Activated T-helper 1 cell treated with anti-CD3 and anti-CD28 coated beads, Interleukin-2, amount 50 U/mL, for 16 hours (primary cell): ENCODE results near the gene RASGRF2.

Source experiments
- DNase-seq, 2 donors: peaks; one replicate each; pipeline ENCODE4 v3.0.0-alpha.2; 2020; ENCODE audit warnings: low read depth in 1 of 2, low spot score in 1 of 2

Gene RASGRF2

DNA sequence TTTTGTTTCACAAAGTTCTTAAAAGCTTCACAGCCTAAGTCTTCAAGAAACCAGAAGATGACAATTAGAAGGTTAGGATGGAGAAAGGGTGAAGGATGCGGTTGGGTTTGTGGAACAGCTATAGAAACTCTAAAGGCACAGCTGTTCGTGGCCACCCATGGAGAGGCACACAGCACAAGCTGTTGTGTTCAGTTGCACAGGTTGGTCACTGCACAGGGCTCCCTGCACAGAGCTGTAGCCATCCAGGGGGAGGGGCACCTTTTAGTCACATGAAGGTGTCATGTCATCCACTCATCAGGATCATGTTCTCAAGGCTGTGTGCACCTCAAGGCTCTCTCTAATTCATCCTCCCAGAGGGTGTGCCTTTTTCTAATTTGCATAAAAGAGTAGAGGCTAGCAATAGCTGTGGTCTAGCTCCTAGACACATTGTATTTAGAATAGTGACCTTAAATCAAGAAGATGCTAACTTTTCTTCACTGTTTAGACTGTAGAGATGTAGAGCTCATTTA lies 5.0 kb upstream of the RASGRF2 start:
- no peak for DNase-seq

DNA sequence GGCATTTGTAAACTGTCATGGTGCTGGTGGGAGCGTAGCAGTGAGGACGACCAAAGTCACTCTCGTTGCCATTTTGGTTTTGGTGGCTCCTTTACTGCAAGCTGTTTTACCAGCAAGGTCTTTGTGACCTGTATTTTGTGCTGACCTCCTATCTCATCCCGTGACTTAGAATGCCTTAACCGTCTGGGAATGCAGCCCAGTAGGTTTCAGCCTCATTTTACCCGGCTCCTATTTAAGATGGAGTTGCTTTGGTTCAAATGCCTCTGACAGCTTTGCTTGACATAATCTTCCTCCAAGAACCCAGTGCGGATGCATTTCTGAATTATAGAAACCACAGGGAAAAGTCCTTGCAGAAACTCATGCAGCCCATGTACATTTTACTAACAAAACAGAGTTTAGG lies 3.9 kb upstream of the RASGRF2 start:
- no peak for DNase-seq

DNA sequence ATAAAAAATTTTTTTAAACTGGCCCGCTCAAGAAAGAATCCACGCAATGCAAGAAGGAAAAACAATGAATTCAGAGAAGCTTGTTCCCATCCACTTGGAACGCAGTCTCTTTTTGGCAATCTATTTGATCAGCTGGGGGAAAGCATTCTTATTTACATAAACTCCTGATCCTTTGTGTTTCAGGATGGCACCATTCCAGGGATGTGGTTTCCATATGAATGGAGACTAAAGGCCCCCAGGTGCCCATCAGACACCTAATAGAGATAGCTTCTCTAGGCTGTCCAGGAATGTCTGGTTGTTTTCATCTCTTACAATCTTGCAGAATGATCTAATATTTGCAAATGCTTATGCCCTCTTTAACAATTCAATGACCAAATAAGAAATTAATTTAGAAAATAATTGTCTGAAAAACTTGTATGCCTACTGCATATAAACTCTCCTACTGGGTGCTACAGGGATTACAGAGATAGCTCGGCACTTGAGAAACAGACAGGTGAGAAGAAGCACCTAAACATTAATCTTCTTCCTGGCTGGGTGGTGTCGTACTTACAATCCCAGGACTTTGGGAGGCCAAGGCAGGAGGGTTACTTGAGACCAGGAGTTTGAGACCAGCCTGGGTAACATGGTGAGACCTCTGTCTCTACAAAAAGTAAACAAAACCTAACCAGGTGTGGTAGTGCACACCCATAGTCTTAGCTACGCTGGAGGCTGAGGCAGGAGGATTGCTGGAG lies 3.0 kb upstream of the RASGRF2 start:
- no peak for DNase-seq

DNA sequence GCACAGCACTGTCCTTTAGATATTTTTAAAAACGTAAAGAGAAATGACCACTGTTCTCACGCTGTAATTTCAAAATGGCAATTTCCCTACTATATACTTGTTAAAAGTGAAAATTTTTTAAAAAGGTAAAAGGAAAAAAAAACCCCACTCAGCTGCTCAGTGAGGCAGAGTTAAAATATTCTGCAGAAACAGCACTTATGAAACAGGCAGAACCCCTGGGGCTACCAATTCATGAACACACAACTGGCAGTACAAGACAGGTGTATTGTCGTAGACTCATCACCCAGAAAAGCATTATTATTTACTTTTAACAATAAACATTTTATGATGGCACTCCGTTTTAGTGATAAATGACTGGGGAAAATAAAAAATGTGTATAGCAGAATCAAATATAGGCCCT lies 1.5 kb upstream of the RASGRF2 start:
- DNase-seq: no peak

DNA sequence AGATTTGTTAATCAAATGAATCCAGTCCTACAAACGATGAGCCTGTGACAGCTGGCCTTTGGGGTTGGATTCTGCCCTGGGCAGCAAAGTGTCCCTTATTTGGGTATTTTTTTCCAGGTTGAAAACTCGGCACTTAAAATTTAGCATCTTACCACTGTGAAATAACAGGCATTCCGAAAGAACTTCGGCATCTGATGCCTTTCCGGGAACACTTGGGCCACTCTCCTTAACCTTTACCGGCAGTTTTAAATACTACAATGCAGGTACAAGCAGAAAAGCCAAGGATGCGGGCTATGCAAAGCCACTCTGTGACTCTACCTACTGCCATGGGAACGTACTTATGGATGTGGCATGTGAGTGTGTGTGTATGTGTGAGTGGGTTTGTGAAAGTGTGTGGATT lies 1.0 kb upstream of the RASGRF2 start:
- DNase-seq: no peak

DNA sequence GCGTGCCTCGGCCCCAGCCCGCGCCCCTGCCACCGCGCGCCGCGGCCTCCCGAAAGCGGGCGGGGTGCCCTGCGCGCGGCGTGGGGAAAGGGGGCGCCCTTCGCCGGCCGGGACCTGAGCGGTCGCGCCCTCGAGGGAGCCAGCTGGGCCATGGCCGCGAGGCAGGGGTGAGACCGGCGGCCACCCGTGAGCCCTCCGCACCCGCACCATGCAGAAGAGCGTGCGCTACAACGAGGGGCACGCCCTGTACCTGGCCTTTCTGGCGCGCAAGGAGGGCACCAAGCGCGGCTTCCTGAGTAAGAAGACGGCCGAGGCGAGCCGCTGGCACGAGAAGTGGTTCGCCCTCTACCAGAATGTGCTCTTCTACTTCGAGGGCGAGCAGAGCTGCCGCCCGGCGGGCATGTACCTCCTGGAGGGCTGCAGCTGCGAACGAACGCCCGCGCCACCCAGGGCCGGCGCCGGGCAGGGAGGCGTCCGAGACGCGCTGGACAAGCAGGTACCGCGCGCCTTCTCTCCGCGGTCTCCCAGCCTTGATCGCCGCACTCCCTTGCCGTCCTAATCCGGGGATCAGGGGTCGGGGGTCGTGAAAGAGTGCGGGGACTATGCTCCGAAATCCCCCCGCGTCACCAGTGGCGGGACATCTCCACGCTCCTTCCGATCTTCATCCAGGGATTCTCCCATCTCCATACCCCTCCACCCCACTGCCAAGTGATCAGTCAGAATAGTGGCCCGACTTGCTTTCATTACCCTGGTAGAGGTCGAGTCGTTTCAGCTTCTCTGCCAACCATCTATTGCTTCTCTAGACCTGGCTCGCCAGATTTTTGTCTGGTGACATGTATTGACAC lies 590 bp downstream of the RASGRF2 start:
- peak; percentile 24 to 42 for DNase-seq

DNA sequence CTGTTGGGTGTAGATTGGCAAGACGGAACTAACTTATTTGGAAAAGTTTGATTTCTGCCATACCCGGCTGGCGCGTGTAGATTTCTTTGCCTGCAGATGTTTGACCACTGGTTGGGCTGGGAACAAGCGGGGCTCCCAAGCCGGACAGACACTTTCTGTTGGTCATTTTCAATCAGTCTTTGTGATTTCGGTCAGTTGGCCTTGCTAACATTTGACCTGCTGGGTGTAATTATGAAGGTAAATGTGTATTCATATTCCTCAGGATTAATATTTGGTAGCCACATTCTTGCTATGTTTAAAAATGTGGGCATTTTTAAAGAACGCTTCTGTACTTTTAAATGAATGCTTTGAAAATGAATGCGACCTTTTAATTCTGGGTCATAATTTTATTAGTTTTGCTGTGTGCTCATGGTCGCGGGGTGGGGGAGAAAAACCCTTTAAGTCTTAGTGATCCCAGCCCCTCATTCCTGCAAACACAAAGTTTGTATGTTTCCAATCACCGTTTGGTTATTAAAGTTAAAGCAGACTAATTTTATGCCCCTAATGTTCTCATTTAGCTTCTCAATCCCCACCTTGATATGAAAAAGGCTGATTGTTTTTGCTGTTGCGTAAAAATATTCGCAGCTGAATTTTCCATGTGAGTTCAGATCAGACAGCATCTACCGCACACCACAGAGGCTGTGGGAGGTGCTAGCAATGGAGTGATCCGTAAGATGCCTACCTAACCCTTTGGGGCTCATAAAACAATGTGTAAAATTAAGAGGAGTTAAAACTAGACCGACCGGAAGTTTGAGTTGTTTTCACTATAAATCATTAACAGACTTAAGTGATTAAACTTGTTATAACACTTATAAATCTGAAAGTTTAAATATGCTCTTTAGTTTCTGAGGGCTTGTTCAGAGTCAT lies 1.5 kb downstream of the RASGRF2 start:
- DNase-seq: peak in 1 of 2 donors; percentile 25

DNA sequence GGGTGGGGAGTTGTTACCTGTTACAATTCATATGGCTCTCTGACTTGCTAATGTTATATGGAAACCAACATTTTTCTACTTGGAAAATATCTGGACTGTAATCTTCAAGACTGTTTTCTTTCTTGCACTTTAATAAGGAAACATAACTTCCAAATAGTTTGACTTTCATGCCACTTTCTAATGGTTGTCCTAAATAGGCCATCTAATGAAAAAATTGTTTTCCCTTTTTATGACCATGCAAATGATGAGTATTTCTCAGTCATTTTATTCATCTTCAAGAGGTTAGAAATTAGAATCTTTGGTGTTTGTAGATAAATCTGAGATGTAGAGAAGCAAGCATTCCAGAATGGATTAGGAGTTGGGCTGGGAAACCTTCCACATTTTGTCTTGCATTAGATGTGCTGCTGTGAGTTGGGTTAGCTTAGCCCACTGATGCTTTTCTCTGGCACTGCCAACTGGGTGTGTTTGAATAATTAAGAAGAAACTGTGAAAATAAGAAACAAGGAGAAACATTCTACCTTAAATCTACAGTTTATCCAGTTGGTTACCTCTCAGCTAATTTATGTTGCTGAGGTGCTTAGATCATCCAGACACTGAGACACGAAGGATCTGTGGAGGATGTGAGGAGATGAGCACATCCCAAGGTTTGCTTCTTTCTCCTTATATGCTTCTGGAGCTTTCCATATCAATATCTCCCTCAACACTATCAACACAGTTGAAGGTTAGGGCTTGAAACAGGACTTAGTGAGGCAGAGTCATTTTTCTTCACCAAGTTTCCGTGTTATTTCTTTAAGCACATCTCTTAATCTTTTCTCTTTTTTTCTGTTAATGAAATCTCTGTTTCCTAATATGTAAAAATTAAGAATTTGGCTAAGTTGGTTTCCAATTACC lies 2.7 kb downstream of the RASGRF2 start:
- DNase-seq: no peak

DNA sequence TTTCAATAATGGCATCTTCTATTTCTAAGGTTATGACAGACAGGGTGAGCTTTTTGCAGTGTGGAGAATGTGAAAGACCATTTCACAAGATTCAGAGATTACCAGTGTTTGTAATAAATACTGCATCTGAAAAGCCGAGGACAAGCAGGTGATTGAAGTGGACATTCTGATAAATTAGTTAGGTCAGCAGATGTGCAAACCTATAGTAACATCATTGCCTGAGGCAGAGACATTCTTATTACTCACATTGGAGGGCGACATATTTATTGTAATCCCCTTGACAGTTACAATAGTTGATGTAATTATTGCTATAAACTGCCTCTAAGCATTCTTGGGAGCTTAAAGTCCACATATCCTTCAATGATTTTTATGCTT lies 3.3 kb downstream of the RASGRF2 start:
- no peak for DNase-seq

- no peak for DNase-seq
Observed at GRCh38 chr5:80963966-80964481, 3.9 kb downstream of the RASGRF2 start.

DNA sequence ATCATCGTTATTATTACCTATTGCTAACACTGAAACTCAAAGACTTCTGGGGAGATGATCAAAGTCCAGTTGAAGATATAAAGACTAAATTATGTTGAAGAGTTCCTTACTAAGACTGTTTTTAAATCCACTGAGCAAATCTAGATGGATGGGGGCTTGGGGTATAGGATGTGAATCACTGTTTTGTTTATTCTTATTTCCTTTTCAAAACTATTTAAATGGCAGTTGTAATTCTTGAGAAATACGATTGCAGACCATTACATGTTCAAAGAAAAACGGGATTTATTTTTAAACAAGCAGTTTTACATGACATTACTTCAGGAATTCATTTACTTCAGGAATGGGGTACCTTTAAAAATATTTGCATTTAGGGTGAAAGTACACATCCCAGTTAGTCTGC lies 4.3 kb downstream of the RASGRF2 start:
- no peak for DNase-seq

- no peak for DNase-seq
Observed at GRCh38 chr5:80964919-80965318, 4.8 kb downstream of the RASGRF2 start.

GRCh38 chr5:80967500-80968181 lies 7.5 kb downstream of the RASGRF2 start:
- DNase-seq: no peak

- DNase-seq: no peak
Observed at GRCh38 chr5:80973027-80973426, 12.9 kb downstream of the RASGRF2 start.

DNA sequence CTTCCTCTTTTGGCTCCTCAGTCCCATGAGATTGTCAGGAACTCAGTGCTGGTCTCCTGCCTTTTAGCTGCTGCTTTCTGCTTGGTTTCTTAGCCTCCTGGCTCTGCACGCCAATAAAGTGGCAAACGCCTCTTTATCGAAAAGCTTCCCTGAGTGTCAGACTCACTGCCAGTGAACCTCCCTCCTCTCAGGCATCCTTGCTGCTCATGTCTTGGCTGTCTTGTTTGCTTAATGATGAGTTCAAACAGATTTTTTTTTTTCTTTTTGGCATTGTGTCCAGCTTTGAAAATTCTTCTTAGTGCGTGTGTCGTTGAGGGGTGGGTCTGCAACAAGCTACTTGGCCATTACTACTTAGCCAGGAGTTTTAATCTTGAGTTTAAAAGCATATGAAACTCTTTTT lies 14.9 kb downstream of the RASGRF2 start:
- DNase-seq: no peak

DNA sequence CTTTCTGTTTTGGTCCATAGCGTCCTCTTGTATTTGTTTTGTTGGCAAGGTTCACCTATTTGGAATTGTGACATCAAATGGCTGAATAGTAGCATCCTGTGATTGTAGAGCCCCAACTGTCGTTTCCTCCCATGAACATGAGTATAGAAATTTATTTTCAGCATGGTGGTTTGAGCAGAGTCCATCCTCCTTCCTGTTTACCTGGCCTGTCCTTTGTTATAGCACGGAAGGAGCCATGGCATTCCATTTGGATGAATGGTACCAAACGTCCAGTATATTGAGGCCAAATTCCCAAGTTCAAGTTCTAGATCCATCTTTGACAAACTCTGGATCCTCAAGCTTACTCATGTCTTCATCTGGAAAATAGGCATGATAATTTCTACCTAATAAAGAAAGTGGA lies 16.8 kb downstream of the RASGRF2 start:
- DNase-seq: no peak

GRCh38 chr5:80977764-80978163 lies 17.6 kb downstream of the RASGRF2 start:
- DNase-seq: no peak

- no peak for DNase-seq
Observed at GRCh38 chr5:80978772-80979317, 18.7 kb downstream of the RASGRF2 start.

DNA sequence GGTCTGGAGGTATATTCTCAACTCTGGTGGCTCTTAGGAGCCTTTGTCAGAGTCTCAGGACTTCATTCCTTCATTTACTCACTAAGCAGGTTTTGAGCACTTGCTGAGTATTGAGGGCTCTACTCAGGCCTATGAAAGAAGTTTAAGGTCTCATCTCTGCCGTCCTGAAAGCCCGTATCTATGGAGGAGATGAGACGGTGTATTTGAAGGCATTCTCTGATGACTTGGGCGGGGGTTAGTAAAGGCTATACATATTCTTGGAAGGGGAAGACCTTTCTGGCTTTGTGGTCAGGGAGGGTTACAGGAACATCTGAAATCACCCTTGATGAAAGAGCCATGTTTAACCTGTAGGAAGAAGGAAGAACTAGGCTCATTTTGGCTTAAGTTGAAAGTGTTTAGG lies 21.9 kb downstream of the RASGRF2 start:
- no peak for DNase-seq
